Measurements from ENCODE around the gene ZNF878.

DNA sequence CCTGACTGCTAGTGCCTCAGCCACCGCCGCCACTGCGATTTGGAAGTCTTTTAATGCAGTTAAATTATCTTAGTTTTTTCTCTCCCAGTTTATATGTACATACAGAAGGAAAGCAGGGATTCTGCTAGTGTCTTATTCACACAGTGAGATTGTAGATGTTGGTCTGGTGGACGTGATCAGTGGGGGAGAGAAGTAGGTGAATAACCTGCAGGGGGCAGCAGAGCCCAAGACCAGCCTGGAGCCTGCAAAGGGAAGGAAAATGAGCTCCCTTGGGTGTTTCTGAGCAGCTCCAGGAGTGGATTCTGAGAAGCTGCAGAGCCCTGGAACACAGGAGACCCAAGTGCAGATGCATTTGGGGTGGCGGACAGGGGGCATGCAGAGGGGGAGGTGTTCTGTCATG, 38.0 kb upstream of the ZNF878 start:
- TF ChIP-seq, protein P1, sequence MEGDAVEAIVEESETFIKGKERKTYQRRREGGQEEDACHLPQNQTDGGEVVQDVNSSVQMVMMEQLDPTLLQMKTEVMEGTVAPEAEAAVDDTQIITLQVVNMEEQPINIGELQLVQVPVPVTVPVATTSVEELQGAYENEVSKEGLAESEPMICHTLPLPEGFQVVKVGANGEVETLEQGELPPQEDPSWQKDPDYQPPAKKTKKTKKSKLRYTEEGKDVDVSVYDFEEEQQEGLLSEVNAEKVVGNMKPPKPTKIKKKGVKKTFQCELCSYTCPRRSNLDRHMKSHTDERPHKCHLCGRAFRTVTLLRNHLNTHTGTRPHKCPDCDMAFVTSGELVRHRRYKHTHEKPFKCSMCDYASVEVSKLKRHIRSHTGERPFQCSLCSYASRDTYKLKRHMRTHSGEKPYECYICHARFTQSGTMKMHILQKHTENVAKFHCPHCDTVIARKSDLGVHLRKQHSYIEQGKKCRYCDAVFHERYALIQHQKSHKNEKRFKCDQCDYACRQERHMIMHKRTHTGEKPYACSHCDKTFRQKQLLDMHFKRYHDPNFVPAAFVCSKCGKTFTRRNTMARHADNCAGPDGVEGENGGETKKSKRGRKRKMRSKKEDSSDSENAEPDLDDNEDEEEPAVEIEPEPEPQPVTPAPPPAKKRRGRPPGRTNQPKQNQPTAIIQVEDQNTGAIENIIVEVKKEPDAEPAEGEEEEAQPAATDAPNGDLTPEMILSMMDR (IDR thresholded peaks at IDR 0.05; ENCODE audit: extremely low read depth in 1 of 2, insufficient read depth in 1 of 2, low read depth in 1 of 2, low read length in 2 of 2), result peak; percentile 43 to 53
- TF ChIP-seq EZH2 (IDR thresholded peaks at IDR 0.05; ENCODE audit: borderline replicate concordance, low read depth, low read length, severe bottlenecking), result no peak
- no peak for TF ChIP-seq POLR2A (IDR thresholded peaks at IDR 0.05; ENCODE audit: low read depth, low read length)

All from endothelial cell of umbilical vein (primary cell).